WTC11 (cell line): ENCODE data around the gene MAP1A. TPM values are rescaled to one million over a fixed set of nuclear protein-coding genes. Genes with fewer than 3 reads are reported as not detected.

Source experiments
- ATAC-seq: fragments of 200-7000 bp; cut with Tn5 transposase; 2 replicates; pipeline ENCODE4 v1.10.0; 2021; ENCODE audit warnings: mild to moderate bottlenecking, moderate library complexity
- CTCF ChIA-PET: fragments of 300-600 bp; sonication (Branson Sonifier 250); formaldehyde crosslinking; loops from one replicate; lab custom pipeline; 2021; ENCODE audit warnings: antibody characterized with exemption; lab: Charles Lee
- POLR2A ChIA-PET: fragments of 350-600 bp; sonication (Branson Sonifier 250); formaldehyde crosslinking; loops from one replicate; lab custom pipeline; 2021; ENCODE audit warnings: antibody characterized with exemption; lab: Charles Lee
- DNase-seq: peaks from one replicate; pipeline ENCODE4 v3.0.0; 2021; ENCODE audit warnings: low spot score
- H3K27ac Mint-ChIP-seq: 2 replicates; pipeline ENCODE4 v1.8.0; 2021; ENCODE audit warnings: mixed read lengths
- H3K27me3 Mint-ChIP-seq: 2 replicates; pipeline ENCODE4 v1.8.0; 2021; ENCODE audit warnings: low read depth, mild to moderate bottlenecking, moderate library complexity, mixed read lengths
- H3K36me3 Mint-ChIP-seq: 2 replicates; pipeline ENCODE4 v1.8.0; 2021; ENCODE audit warnings: mixed read lengths
- H3K4me1 Mint-ChIP-seq: 2 replicates; pipeline ENCODE4 v1.8.0; 2022; ENCODE audit warnings: mixed read lengths
- H3K4me3 Mint-ChIP-seq: 2 replicates; pipeline ENCODE4 v1.8.0; 2021; ENCODE audit warnings: mild to moderate bottlenecking, moderate library complexity, mixed read lengths
- H3K9me3 Mint-ChIP-seq: 2 replicates; pipeline ENCODE4 v1.8.0; 2021; ENCODE audit warnings: mixed read lengths
- CTCF ChIP-seq: fragments of 200-600 bp; IDR thresholded peaks from 2 replicates; pipeline ENCODE4 v1.8.0; 2022; ENCODE audit warnings: antibody characterized with exemption
- JUN ChIP-seq: sonication (generic); formaldehyde crosslinking; IDR thresholded peaks from 2 replicates; pipeline ENCODE4 v1.8.0; 2023; ENCODE audit warnings: mild to moderate bottlenecking, missing genetic modification reagents
- RELA ChIP-seq: sonication (generic); formaldehyde crosslinking; IDR thresholded peaks from 2 replicates; pipeline ENCODE4 v1.8.1; 2022; ENCODE audit warnings: missing genetic modification reagents, mild to moderate bottlenecking, borderline replicate concordance
- SMAD3 ChIP-seq: sonication (generic); formaldehyde crosslinking; IDR thresholded peaks from 2 replicates; pipeline ENCODE4 v1.8.0; 2022; ENCODE audit warnings: missing genetic modification reagents, mild to moderate bottlenecking, borderline replicate concordance
- USF1 ChIP-seq: sonication (generic); formaldehyde crosslinking; IDR thresholded peaks from 2 replicates; pipeline ENCODE4 v1.8.0; 2022; ENCODE audit warnings: mild to moderate bottlenecking, missing genetic modification reagents
- USF2 ChIP-seq: sonication (generic); formaldehyde crosslinking; IDR thresholded peaks from 2 replicates; pipeline ENCODE4 v1.8.1; 2023; ENCODE audit warnings: mild to moderate bottlenecking, missing genetic modification reagents, moderate library complexity
- ZNF121 ChIP-seq: sonication (generic); formaldehyde crosslinking; IDR thresholded peaks from 2 replicates; pipeline ENCODE4 v1.8.0; 2023; ENCODE audit warnings: missing genetic modification reagents
- ZNF219 ChIP-seq: sonication (generic); formaldehyde crosslinking; IDR thresholded peaks from 2 replicates; pipeline ENCODE4 v1.8.0; 2023; ENCODE audit warnings: missing genetic modification reagents, mild to moderate bottlenecking, borderline replicate concordance
- ZNF396 ChIP-seq: fragments of 250-450 bp; sonication (Bioruptor Pico); IDR thresholded peaks from 2 replicates; pipeline ENCODE4 v1.8.0; 2021; ENCODE audit warnings: mild to moderate bottlenecking, moderate library complexity, borderline replicate concordance
- ZNF671 ChIP-seq: fragments of 250-450 bp; sonication (Bioruptor Pico); IDR thresholded peaks from 2 replicates; pipeline ENCODE4 v1.8.0; 2021; ENCODE audit warnings: mild to moderate bottlenecking
- ZSCAN18 ChIP-seq: fragments of 250-450 bp; sonication (Bioruptor Pico); IDR thresholded peaks from 2 replicates; pipeline ENCODE4 v2.1.2; 2022; ENCODE audit warnings: mild to moderate bottlenecking, moderate library complexity
- total RNA-seq: library from RNA; stranded (reverse); gene quantifications from 3 replicates; pipeline ENCODE4 v1.2.3, GENCODE V29; 2021

The MAP1A gene
- total RNA-seq, 1 experiment from 2014 or later: 2.2 TPM

GRCh38 chr15:43499635-43500034, 17.8 kb upstream of the MAP1A start:
- ATAC-seq: no peak
- CTCF ChIA-PET: interaction anchor here (1.4 to 2.9 kb wide), 2 partner anchors 11 to 15 kb away, joined by 6 to 15 read pairs; no protein-coding TSS in a partner anchor
- Mint-ChIP-seq H3K4me1 (no peaks in the 10 kb centered on the region), H3K36me3 (no peaks in the 10 kb centered on the region), H3K27me3 (no peaks in the 10 kb centered on the region; the same call in 1 of the 2 replicates), H3K4me3 (no peak overlapping the region), H3K9me3 (no peaks in the 10 kb centered on the region), H3K27ac (no peak overlapping the region)
- POLR2A ChIA-PET: no interaction called here
- DNase-seq: no peak
- no peak for TF ChIP-seq USF1 (CRISPR knock-in tag)

- ATAC-seq (no peak), DNase-seq (no peak)
- CTCF ChIA-PET: interaction anchor here (1.2 to 2.5 kb wide), 2 partner anchors 9 to 13 kb away, joined by 4 to 10 read pairs; partner anchors contain the start of gene TP53BP1
- H3K27me3 Mint-ChIP-seq: no peaks in the 10 kb centered on the region; the same call in 1 of the 2 replicates
- H3K4me3 Mint-ChIP-seq: no peak overlapping the region
- H3K36me3 Mint-ChIP-seq: no peaks in the 10 kb centered on the region
- no peak overlapping the region for H3K27ac Mint-ChIP-seq
- peaks cover 12% of the 10 kb centered on the region for H3K4me1 Mint-ChIP-seq
- TF ChIP-seq JUN (CRISPR knock-in tag) (no peak), ZNF396 (CRISPR knock-in tag) (no peak)
- H3K9me3 Mint-ChIP-seq: no peaks in the 10 kb centered on the region
- POLR2A ChIA-PET: no interaction called here
Observed at GRCh38 chr15:43505738-43506137, 11.7 kb upstream of the MAP1A start.

GRCh38 chr15:43508421-43508820, 9.0 kb upstream of the MAP1A start:
- Mint-ChIP-seq H3K27me3 (peaks cover 26% of the 10 kb centered on the region), H3K4me3 (no peak overlapping the region), H3K36me3 (no peaks in the 10 kb centered on the region), H3K9me3 (no peaks in the 10 kb centered on the region), H3K4me1 (peaks cover 20% of the 10 kb centered on the region), H3K27ac (no peak overlapping the region)
- POLR2A ChIA-PET: no interaction called here
- DNase-seq (no peak), ATAC-seq (no peak)
- CTCF ChIA-PET: no interaction called here
- no peak for TF ChIP-seq RELA (CRISPR knock-in tag)
- TF ChIP-seq ZNF121 (CRISPR knock-in tag): no peak
- TF ChIP-seq USF2 (CRISPR knock-in tag): no peak

GRCh38 chr15:43508991-43509659, 8.3 kb upstream of the MAP1A start:
- Mint-ChIP-seq H3K4me1 (peaks cover 25% of the 10 kb centered on the region), H3K9me3 (no peaks in the 10 kb centered on the region), H3K4me3 (peak overlapping the region; percentile 88), H3K27ac (peak overlapping the region; percentile 92; the same call in 1 of the 2 replicates), H3K36me3 (no peaks in the 10 kb centered on the region)
- no peak for ATAC-seq
- no peak for DNase-seq
- TF ChIP-seq ZNF219 (CRISPR knock-in tag): no peak
- TF ChIP-seq ZNF671 (CRISPR knock-in tag): no peak
- no peak for TF ChIP-seq CTCF
- no peak for TF ChIP-seq SMAD3
- no peak for TF ChIP-seq ZSCAN18 (CRISPR knock-in tag)
- TF ChIP-seq, all 79 proteins: peak for 0
- CTCF ChIA-PET: no interaction called here
- POLR2A ChIA-PET: no interaction called here
- peaks cover 29% of the 10 kb centered on the region for H3K27me3 Mint-ChIP-seq
